Measurements from ENCODE around the gene COL23A1. TPM values are rescaled to one million over a fixed set of nuclear protein-coding genes. Genes with fewer than 3 reads are reported as not detected.

The COL23A1 gene
- total RNA-seq, 2 donors from 2014 or later: 2.0 to 3.0 TPM

- DNase-seq (ENCODE audit: low spot score): no peak
- intact Hi-C loops (cut with DNase I): no loop called here
Observed at GRCh38 chr5:178295589-178295988, 294.6 kb downstream of the COL23A1 start.

GRCh38 chr5:178293815-178294214 lies 296.4 kb downstream of the COL23A1 start:
- intact Hi-C loops (cut with DNase I): no loop called here
- peak; percentile 58 for DNase-seq (ENCODE audit: low spot score)

GRCh38 chr5:178293400-178293799 lies 296.8 kb downstream of the COL23A1 start:
- intact Hi-C loops (cut with DNase I): no loop called here
- DNase-seq (ENCODE audit: low spot score): peak; percentile 71

- intact Hi-C loops (cut with DNase I): no loop called here
- DNase-seq (ENCODE audit: low spot score): no peak
Observed at GRCh38 chr5:178292826-178293205, 297.4 kb downstream of the COL23A1 start.

GRCh38 chr5:178291969-178292825 lies 298.0 kb downstream of the COL23A1 start:
- intact Hi-C loops (cut with DNase I): no loop called here
- DNase-seq (ENCODE audit: low spot score): peak; percentile 70

- intact Hi-C loops (cut with DNase I): no loop called here
- no peak for DNase-seq (ENCODE audit: low spot score)
Observed at GRCh38 chr5:178291161-178291561, 299.0 kb downstream of the COL23A1 start.

- no peak for DNase-seq (ENCODE audit: low spot score)
- intact Hi-C loops (cut with DNase I): no loop called here
Observed at GRCh38 chr5:178290376-178290775, 299.8 kb downstream of the COL23A1 start.

- intact Hi-C loops (cut with DNase I): loop anchor here in 1 of 2 donors (5.0 kb wide), 1 partner anchor 1638 kb away; no protein-coding TSS in a partner anchor
- DNase-seq (ENCODE audit: low spot score): no peak
Observed at GRCh38 chr5:178289438-178289837, 300.8 kb downstream of the COL23A1 start.

- no peak for DNase-seq (ENCODE audit: low spot score)
- intact Hi-C loops (cut with DNase I): loop anchor here in 1 of 2 donors (5.0 kb wide), 1 partner anchor 1639 kb away; no protein-coding TSS in a partner anchor
Observed at GRCh38 chr5:178288401-178289368, 301.5 kb downstream of the COL23A1 start.

- intact Hi-C loops (cut with DNase I): loop anchor here in 1 of 2 donors (5.0 kb wide), 1 partner anchor 1640 kb away; no protein-coding TSS in a partner anchor
- no peak for DNase-seq (ENCODE audit: low spot score)
Observed at GRCh38 chr5:178287791-178288105, 302.4 kb downstream of the COL23A1 start.

GRCh38 chr5:178287091-178287790 lies 303.0 kb downstream of the COL23A1 start:
- DNase-seq (ENCODE audit: low spot score): no peak
- intact Hi-C loops (cut with DNase I): loop anchor here in 1 of 2 donors (5.0 kb wide), 1 partner anchor 1640 kb away; no protein-coding TSS in a partner anchor

- no peak for DNase-seq (ENCODE audit: low spot score)
- intact Hi-C loops (cut with DNase I): loop anchor here in 1 of 2 donors (5.0 kb wide), 1 partner anchor 1641 kb away; no protein-coding TSS in a partner anchor
Observed at GRCh38 chr5:178286226-178287090, 303.7 kb downstream of the COL23A1 start.

- no peak for DNase-seq (ENCODE audit: low spot score)
- intact Hi-C loops (cut with DNase I): loop anchor here in 1 of 2 donors (5.0 kb wide), 1 partner anchor 1642 kb away; no protein-coding TSS in a partner anchor
Observed at GRCh38 chr5:178285399-178286225, 304.6 kb downstream of the COL23A1 start.

- intact Hi-C loops (cut with DNase I): loop anchor here (5.0 kb wide), 2 partner anchors 267 to 1642 kb away; no protein-coding TSS in a partner anchor
- no peak for DNase-seq (ENCODE audit: low spot score)
Observed at GRCh38 chr5:178284996-178285395, 305.2 kb downstream of the COL23A1 start.

- intact Hi-C loops (cut with DNase I): loop anchor here in 1 of 2 donors (5.0 kb wide), 1 partner anchor 268 kb away; no protein-coding TSS in a partner anchor
- DNase-seq (ENCODE audit: low spot score): no peak
Observed at GRCh38 chr5:178284093-178284675, 306.0 kb downstream of the COL23A1 start.

GRCh38 chr5:178283520-178283919 lies 306.7 kb downstream of the COL23A1 start:
- no peak for DNase-seq (ENCODE audit: low spot score)
- intact Hi-C loops (cut with DNase I): loop anchor here in 1 of 2 donors (5.0 kb wide), 1 partner anchor 269 kb away; no protein-coding TSS in a partner anchor

- DNase-seq (ENCODE audit: low spot score): no peak
- intact Hi-C loops (cut with DNase I): loop anchor here in 1 of 2 donors (5.0 kb wide), 1 partner anchor 270 kb away; no protein-coding TSS in a partner anchor
Observed at GRCh38 chr5:178282391-178282790, 307.8 kb downstream of the COL23A1 start.
